GDM1 (cell line): Measurements from ENCODE around the gene ZNF48.
A peak's percentile ranks its signal among the peaks of the same experiment; 100 is the strongest.

ENCODE experiments used
- DNase-seq: peaks from one replicate; lab custom pipeline; 2025; lab: John Stamatoyannopoulos, UW

ZNF48 gene

DNA sequence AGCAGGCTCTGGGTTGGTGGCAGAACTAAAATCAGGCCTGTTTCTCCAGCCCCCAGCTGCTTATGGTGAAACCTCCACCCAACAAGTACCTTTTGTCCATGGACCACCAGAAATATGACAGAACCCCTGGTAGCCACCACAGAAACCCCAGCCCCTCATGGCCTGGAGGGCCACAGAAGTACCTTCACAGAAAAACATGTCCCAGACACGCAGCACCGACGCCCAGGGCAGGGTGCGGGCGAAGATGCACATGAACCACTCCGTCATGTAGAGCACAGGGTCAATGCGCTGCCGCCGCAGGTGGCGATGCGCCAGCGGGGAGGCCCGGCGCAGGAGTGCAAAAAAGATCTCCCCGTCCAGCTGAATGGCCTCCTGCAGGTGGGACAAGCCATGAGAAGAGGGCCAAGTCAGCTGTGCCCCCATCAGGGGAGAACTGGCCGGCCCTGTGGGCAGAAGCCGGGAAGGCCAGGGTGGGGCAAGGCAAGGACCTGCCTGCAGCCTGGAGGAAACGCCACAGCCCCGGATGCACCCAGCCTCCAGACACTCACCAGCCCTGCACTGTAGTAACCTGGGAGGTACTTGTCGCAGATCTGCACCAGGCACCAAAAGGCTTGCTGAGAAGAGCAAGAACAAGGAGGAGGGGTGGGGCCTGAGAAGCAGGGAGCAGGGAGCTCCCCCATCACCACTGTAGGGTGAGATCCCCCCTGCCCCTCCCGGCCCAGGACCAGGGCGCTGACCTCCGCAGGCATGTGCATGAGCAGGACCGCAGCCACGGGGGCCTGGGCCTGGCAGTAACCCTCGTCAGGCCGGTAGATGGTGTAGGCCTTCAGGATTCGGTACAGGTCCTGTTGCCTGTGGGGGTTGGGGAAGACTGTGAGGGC, 36.0 kb upstream of the ZNF48 start:
- DNase-seq: no peak

DNA sequence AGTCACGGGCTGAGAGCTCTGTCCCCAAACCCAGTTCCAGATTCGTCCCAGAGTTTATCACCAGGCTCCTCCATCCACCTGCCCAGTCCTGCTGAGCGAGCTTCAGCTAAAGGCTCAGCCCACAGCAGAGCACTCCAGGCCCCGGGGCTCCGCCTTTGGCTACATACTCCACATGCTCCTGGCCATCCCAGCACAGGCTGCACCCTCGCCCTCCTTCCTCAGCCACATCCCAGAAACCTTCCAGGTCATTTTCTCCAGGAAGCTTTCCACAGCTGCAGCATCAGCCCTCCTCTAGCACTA, 35.4 kb upstream of the ZNF48 start:
- no peak for DNase-seq

DNA sequence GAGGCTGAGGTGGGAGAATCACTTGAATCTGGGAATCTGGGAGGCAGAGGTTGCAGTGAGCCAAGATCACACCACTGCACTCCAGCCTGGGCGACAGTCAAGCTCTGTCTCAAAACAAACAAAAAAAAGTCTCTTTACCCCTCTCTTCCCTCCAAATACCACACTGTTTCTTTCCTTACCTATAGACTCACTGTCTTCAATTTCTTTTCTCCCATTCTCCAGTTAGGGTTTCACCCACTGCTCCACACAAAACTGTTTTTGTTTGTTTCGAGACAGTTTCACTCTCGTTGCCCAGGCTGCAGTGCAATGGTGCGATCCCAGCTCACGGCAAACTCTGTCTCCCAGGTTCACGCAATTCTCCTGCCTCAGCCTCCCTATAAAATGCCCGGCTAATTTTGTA, 34.0 kb upstream of the ZNF48 start:
- no peak for DNase-seq

DNA sequence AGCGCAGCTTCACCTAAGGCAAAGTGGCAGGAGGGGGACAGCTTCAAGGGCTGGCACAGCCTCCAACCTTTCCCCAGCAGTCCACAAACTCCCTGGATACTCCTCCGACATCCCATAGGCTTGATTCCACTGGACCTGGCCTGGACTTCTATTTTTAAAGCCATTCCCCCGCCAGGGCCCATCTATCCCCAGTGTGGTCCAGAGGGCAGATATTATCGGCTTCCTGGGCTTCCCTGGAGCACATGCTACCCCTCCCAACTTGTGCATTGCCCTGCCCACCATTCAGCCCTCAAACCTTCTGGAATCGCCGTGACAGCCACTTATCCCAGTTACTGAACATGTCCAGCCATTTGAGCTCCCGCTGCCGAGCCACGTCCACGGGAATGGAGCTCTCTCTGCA, 30.0 kb upstream of the ZNF48 start:
- DNase-seq: no peak

DNA sequence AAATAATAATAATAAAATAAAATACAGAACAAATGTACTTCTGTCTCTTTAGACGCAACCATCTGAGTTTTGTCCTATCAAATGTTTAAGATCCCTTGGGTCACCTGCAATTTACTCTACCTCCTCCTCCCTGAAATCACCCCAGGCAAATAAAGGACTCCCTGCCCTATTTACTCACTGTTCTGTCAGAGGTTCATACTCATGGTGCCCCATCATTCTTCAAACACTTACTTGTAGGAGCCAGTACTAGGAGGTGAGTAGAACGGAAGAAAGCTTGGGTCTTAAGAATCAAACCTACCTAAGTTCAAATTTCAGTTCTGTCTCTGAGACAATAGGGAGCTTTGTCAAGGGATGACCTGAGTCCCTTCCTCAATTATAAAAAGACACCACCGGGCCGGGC, 28.7 kb upstream of the ZNF48 start:
- no peak for DNase-seq

DNA sequence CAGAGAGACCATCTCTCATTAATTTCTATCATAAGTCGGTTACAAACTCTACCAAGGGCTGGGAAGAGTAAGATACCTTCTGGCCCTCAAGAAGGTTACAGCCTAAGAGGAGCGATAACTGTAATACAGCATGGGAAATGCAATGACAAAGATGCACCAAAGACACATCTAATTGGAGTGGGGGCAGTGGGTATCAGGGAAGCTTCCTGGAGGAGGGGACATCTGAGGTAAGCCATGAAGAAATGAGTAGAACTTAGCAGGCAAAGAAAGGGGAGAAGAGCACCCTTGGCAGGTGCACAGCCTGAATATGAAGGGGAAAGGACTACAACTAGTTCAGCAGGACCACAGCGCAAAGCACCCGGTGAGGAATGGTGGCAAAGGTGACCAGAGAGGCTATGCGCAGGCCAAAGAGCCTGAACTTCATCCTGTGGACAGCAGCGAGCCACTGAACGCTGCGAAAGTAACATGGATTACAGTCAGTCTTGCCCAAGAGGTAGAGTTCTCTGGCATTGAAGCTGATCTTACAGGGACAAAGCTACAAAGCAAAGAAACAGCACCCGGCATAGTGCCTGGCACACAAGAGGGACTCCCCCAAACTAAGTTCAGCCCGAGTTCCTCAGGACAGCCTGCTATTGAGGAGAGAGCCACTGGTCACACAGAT, 27.7 kb upstream of the ZNF48 start:
- DNase-seq: no peak

DNA sequence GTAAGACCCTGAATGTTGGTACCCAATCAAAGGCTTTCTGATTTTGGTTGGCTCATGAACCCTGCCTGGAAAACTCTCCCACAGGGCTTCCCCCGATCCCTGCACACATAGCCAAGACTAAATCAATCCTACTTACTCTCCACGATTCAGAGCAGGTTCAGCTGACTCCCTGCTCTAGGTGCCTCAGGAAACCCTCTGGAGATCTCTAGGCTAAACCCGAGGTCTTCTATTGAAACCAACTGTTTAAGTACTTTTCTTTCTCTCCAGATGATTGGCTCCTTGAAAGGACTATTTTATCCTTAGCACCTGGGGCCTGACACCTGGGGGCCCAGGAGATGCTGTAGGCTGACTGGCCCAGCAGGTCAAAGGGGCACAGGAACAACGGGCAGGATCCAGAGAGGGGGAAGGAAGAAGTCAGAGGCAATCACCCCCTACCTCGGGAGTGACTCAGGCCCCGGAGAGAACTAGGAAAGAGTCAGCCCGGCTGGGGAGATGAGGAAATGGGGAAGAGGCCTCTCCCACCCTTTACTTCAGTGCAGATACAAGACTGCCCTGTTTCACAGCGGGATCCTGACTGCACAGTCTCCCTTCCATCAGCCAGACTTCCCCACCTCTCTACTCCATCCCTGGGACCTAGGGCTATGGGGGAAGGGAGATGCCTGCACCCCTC, 27.0 kb upstream of the ZNF48 start:
- DNase-seq: peak; percentile 26

DNA sequence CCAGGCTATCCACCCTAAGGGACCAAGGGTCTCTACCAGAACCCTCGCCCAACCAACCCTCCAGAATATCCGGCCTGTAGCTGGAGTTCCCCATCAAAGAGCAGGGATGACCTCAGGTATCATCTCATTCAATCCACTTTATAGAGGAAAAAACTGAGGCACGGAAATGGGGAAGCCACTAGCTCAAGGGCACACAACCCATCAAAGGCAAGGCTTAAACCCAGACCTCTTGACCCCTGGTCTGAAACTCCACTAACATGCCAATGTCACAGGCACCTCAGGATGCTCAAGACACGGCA, 26.5 kb upstream of the ZNF48 start:
- DNase-seq: no peak

DNA sequence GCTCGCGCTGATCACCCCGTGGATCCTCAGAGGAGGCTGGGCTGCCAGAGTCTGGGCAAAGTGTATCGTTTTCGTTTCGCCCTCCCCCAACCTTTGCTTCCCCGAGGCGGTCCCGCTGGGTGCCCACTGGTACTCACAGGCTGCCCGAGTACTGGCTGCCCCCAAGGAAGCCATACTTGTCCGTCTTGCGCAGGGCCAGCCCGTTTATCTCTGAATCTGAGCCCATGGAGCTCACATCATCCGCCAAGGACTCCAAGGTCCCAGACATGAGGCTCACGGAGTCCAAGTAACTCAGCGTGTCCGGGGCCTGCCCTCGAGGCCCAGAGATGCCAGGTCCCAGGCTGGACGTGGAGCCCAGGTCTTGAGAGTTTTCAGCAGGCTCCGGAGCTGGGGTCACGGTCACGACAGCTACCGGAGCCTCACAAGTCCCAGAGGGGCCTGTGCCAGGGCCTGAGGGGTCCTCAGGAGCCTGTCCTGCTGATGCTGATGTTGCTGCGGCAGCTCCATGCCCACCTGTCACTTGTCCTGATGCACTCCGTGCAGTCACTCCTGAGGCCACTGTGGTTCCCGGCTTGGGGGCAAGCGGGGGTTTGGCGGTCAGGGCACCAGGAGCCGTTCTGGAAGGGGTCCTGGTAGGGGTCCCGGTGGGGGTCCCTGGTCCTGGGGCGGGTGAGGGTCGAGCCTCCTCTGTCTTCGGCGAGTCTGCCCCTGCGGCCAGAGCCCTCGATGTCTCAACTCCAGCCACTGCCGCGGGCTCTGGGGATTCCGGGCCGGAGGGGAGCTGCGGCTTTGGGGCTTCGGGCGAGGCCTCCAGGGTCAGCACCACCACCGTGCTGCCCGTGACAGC, 25.9 kb upstream of the ZNF48 start:
- DNase-seq: no peak

DNA sequence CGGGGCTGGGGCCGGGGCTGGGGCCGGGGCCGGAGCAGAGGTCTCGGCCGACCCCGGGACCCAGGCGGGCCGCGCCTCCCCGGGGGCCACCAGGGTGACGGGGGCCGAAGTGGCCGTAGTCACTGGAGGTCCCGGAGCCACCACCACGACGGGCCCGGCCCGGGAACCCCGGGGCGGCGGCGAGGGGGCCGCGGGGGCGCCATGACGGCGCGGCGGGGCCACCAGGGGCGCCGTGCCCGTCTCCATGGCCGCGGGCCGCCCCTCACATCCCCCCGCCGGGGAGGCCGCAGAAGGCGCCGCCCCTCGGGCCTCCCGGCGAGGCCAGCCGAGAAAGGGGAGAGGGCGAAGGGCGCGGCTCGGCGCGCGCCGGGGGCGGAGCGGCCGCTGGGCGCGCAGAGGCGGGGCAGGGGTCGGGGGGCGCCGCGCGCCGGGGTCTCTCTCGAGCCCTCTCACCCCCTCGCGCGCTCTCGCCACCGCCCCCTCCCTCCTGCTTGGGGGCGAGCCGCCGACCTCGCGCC, 25.2 kb upstream of the ZNF48 start:
- no peak for DNase-seq

DNA sequence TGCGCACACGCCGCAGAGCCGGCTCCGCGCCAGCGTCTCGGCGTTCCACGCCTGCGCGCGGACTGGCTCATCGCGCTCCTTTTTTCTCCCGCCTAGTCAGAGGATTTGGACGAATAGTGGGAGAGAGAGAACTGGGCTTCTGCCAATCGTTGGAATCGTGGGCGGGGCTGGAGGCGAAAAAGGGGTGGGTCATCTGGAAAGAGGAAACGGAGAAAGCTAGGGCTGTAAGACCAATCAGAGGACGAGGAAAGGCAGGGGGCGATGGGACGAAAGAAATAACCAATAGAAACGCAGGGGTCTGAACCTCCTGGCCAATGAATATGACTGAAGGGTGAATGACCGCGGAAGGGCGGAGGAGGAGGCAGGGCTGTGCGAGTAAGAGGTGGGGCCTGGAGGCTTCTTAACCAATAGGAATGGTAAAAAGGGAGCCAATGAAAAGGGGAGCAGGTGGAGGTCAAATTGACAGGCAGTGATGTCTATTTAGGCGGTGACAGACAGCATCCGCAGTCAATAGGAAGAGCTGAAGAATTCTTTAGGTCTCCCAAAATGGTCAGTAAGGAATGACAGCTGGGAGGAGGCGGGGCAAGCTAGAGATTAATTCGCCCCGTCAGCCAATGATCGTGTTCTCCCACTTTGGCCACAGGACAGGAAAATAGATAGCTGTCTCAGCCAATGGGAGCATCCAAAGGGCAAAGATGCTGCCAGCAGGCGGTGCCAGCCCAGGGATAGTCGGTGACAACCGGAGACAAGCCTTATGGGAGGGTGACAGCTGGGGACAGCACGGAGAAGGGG, 24.6 kb upstream of the ZNF48 start, which contains the start of gene TBC1D10B:
Gene TBC1D10B (minus strand): TSS at position 39 of the 792 bp plus-strand sequence. CDS start 311 bp downstream, outside the sequence.
- peak; percentile 100 for DNase-seq

DNA sequence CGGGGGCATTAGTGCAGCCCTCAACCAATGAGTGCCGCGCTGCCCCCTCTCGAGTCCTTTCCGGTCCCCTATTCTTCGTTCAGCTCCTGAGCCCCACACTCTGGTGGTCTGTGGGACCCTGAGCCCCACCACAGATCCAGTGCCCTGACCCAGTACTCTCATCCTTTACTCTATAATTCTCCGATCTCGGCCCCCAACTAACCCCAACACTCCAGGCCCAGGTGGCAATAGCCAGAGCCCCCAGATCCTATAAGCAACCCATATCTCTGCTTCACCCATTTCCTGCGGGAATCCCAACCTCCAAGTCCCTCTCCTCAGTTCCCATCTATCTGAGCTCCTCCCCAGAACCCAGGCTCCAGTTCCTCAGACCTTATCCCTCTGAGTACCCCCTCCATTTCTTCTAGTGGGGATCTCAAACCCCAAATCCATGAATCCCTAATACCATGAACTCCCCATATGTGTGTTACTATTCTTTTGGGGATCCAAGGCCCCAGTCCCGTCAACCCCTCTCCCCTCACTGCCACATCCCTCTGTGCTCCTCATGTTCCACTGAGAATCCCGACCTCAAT, 23.9 kb upstream of the ZNF48 start:
- DNase-seq: no peak

DNA sequence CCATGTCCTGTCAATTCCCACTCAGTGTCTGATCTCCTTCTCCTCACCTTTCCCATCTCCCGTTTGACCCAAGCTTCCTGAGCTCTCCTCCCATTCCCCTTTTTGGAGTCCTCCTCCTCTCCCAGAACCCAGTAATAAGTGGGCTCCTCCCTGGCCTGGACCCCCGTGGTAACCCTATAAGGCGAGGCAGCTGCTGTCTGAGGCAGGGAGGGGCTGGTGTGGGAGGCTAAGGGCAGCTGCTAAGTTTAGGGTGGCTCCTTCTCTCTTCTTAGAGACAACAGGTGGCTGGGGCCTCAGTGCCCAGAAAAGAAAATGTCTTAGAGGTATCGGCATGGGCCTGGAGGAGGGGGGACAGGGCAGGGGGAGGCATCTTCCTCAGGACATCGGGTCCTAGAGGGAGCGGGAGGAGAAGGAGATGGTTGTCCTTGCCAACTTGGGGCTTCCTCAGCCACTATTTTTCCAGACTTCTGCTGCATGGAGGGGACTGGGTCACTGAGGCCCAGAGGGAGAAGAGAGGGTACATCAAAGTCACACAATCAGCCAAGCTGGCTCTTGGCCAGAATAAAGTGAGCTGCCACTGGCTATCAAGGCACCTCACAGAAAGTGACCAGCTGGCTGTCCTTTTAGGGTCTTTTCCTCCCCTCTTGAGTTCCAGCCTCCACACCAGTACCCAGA, 23.0 kb upstream of the ZNF48 start:
- no peak for DNase-seq

DNA sequence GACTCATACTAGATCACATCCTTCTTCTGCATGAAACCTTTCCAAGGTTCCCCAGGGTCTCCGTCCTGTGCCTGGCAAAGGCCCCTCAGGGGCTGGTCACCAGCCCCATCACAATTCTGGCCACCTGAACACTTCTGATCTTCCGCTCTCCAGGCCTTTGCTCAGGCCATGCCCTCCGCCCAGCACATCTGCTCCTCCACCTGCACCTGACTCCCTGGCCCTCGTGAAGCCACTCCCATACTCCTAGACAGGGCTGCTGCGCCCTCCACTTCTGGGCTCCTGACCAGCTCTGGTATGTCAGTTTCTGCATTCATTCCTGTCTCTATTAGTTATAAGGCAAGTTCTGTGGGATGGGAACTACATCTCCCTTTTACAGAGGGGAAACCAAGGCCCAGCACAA, 22.5 kb upstream of the ZNF48 start:
- no peak for DNase-seq

DNA sequence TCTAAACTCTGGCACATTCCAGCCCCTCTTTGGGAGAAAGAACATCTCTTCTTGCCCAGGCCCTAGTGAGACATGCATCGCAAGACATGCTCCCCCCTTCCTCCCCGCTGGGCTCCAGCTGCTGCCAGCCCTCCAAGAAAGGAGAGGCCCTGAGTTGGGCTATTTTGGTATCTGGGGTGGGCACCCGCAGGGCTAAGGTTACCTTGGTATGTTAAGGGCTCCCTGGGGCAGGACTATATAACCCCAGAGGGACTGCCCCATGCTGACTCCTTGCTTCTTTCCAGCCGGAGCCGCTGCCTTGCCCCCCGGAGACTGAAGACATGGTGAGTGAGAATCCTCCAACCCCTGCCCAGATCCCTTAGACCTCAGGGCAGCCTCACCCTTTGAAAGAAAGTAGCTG, 20.7 kb upstream of the ZNF48 start, which contains the start of gene MYL11:
Gene MYL11 (plus strand): TSS at position 265 of the 400 bp plus-strand sequence. CDS start 56 bp downstream, at position 321.
- no peak for DNase-seq

DNA sequence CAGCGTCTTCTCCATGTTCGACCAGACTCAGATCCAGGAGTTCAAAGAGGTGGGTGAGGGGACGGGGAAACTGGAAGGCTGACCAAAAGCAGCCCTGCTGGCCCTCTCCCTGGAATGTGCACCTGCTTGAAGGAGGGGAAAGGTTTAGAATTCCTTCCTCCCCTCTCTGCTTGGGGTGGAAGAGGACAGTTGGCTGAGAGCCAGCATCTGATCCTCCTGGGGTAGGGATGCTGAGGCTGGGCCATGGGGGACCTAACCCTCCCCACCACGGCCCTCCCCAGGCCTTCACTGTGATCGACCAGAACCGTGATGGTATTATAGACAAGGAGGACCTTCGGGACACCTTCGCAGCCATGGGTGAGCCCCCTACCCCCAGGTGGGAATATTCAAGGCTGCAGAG, 19.4 kb upstream of the ZNF48 start:
- no peak for DNase-seq

DNA sequence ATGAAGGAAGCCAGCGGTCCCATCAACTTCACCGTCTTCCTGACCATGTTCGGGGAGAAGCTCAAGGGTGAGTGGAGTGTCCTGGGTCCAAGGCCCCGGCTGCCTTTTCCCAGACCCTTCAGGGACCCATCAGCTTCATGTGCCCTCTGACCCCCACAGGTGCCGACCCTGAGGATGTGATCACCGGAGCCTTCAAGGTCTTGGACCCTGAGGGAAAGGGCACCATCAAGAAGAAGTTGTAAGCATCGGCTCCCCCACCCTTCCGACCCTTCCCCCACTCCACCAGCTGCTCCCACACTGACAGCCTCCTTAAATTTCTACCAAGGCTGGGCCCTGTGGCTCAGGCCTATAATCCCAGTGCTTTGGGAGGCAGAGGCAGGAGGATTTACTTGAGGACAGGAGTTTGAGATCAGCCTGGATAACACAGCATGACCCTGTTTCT, 18.7 kb upstream of the ZNF48 start:
- DNase-seq: no peak

DNA sequence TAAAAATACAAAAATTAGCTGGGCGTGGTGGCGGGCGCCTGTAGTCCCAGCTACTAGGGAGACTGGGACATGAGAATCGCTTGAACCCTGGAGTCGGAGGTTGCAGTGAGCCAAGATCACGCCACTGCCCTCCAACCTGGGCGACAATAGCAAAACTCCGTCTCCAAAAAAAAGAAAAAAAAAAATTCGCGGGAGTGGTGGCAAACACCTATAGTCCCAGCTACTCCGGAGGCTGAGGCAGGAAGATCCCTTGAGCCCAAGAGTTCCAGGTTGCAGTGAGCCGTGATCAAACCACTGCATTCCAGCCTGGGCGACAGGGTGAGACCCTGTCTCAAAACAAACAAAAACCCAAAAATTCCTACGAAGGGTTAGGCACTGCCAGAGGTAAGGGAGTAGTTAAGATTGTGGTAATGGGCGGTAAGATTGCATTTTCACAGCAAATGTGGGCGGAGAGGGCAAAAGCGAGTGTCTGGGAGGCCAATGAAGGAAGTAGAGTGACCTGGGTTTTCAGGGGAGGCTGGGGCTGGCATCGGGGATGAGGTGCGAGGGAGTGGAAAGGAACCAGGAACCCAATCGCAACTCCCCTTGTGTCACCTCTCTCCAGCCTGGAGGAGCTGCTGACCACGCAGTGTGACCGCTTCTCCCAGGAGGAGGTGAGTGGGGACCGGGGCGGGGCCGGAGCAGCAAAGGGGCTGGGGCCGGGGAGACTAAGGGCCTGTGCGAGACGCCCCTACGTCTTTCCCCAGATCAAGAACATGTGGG, 18.0 kb upstream of the ZNF48 start:
- DNase-seq: no peak

DNA sequence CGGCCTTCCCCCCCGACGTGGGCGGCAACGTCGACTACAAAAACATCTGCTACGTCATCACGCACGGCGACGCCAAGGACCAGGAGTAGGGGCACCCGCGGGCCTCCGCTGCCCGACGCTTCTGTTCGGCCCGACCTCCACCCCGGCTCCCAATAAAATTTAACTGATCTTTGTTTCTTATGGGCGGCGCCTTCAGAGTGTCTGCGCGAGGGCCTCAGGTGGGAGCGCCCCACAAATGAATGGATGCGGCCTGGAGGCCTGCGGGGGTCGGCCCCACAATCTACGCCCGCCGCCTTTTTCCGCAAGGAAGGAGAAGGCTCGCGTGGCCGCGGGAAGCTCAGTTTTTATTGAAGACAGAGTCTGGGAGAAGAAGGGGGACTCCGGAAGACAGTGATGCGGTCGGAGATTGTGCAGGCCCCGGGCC, 17.4 kb upstream of the ZNF48 start:
- DNase-seq: peak; percentile 90
